K562 (cell line): ENCODE data around the gene NTNG1. TPM values are rescaled to one million over a fixed set of nuclear protein-coding genes. Genes with fewer than 3 reads are reported as not detected.

ENCODE experiments used
- ATAC-seq: fragments of 200-7000 bp; cut with Tn5 transposase; 3 replicates; pipeline ENCODE4 v1.9.1; 2020; ENCODE audit warnings: moderate library complexity
- BruUV-seq: library from RNA; stranded (reverse); fragments of 400-500 nt; replicated peaks from 2 replicates; lab custom pipeline; 2021; lab: Mats Ljungman, UMichigan
- CTCF ChIA-PET: fragments of 300-600 bp; formaldehyde crosslinking; extraction: SDS; loops from one replicate; lab custom pipeline; 2021; ENCODE audit warnings: low intra/inter-chr PET ratio; lab: Yijun Ruan, JAX
- POLR2A ChIA-PET: fragments of 300-600, 350-650 bp; sonication (Branson Sonifier 250); formaldehyde crosslinking; extraction: SDS; loops from one replicate; lab custom pipeline; 2021; ENCODE audit warnings: antibody characterized with exemption, inconsistent platforms; lab: Yijun Ruan, JAX
- DNase-seq, 4 experiments: peaks; one replicate each; pipeline versions ENCODE4 v3.0.0 to v3.0.0-alpha.2; 2011 to 2018; ENCODE audit warnings: low spot score in 3 of 4, mixed read lengths in 3 of 4; ENCODE audit errors: extremely low read depth in 1 of 4
- FAIRE-seq: peaks from 2 replicates; lab custom pipeline; 2011; peaks lifted over from hg19 to GRCh38; lab: Jason Lieb, UNC
- H2AFZ ChIP-seq: 2 replicates; pipeline ENCODE4 v1.6.0; 2011; ENCODE audit warnings: low read depth, low read length, control low read depth, inconsistent platforms
- H3K27ac ChIP-seq: fragments of 200-600 bp; 3 replicates; pipeline ENCODE4 v1.8.0; 2011; ENCODE audit warnings: low read depth, mild to moderate bottlenecking, control low read depth, inconsistent platforms, low read length, moderate library complexity, mixed read lengths; ENCODE audit errors: extremely low read depth
- H3K27me3 ChIP-seq, 2 experiments: fragments of 300-600 bp in 1 of 2; 2 replicates in 1 of 2; 3 replicates in 1 of 2; pipeline versions ENCODE4 v1.6.0 to v1.8.0; 2011; ENCODE audit warnings: inconsistent platforms in 2 of 2, low read length in 2 of 2, mild to moderate bottlenecking in 1 of 2, mixed read lengths in 1 of 2, moderate library complexity in 1 of 2; ENCODE audit not compliant: control insufficient read depth in 2 of 2, insufficient read depth in 2 of 2
- H3K36me3 ChIP-seq: fragments of 300-600 bp; 3 replicates; pipeline ENCODE4 v1.8.0; 2011; ENCODE audit warnings: mild to moderate bottlenecking, low read length, inconsistent platforms; ENCODE audit not compliant: control insufficient read depth, insufficient read depth
- H3K4me1 ChIP-seq, 2 experiments: fragments of 200-600 bp in 1 of 2; replicated peaks in 1 of 2; 2 replicates in 1 of 2; 3 replicates in 1 of 2; pipeline versions ENCODE4 v1.5.1 to v1.8.0; 2011; ENCODE audit warnings: inconsistent platforms in 2 of 2, low read length in 2 of 2, mild to moderate bottlenecking in 1 of 2, mixed read lengths in 1 of 2, moderate library complexity in 1 of 2; ENCODE audit not compliant: control insufficient read depth in 2 of 2, insufficient read depth in 2 of 2
- H3K4me2 ChIP-seq: 2 replicates; pipeline ENCODE4 v1.6.1; 2011; ENCODE audit warnings: low read length, control low read depth, inconsistent platforms, mixed read lengths; ENCODE audit not compliant: insufficient read depth
- H3K4me3 ChIP-seq: fragments of 200-600 bp; sonication (generic), shearing (Covaris generic); 2 replicates; pipeline ENCODE4 v1.5.1; 2016; ENCODE audit warnings: control low read depth, inconsistent platforms
- H3K79me2 ChIP-seq: fragments of 200-600 bp; 3 replicates; pipeline ENCODE4 v1.8.0; 2011; ENCODE audit warnings: low read length, inconsistent platforms; ENCODE audit not compliant: control insufficient read depth, insufficient read depth
- H3K9ac ChIP-seq, 2 experiments: 2 replicates each; pipeline versions ENCODE4 v1.6.0 to v1.6.1; 2011; ENCODE audit warnings: low read depth in 2 of 2, low read length in 2 of 2, control low read depth in 1 of 2, inconsistent platforms in 1 of 2, mild to moderate bottlenecking in 1 of 2, mixed read lengths in 1 of 2; ENCODE audit not compliant: insufficient read depth in 1 of 2
- H3K9me1 ChIP-seq: one replicate; pipeline ENCODE4 v1.6.0; 2011; ENCODE audit warnings: inconsistent platforms, mild to moderate bottlenecking, low read length, moderate library complexity; ENCODE audit not compliant: control insufficient read depth, insufficient read depth
- H3K9me3 ChIP-seq: replicated peaks from 2 replicates; pipeline ENCODE4 v1.5.1; 2011; ENCODE audit warnings: low read depth, low read length, inconsistent platforms; ENCODE audit not compliant: control insufficient read depth, insufficient read depth
- H4K20me1 ChIP-seq: replicated peaks from 2 replicates; pipeline ENCODE4 v1.6.1; 2011; ENCODE audit warnings: low read length, inconsistent platforms, mixed read lengths; ENCODE audit not compliant: control insufficient read depth, insufficient read depth
- CHD1 ChIP-seq: fragments of 200-600 bp; sonication (generic); IDR thresholded peaks from one replicate; pipeline ENCODE4 v1.6.1; 2012; ENCODE audit warnings: mild to moderate bottlenecking, moderate library complexity, low read length, inconsistent platforms
- ZBTB11 ChIP-seq, 3 experiments: fragments of 200-800 bp in 1 of 3; fragments of 250-450 bp in 1 of 3; fragments of 450-650 bp in 1 of 3; sonication (Bioruptor Pico) in 1 of 3; sonication (Bioruptor generic) in 1 of 3; formaldehyde crosslinking in 1 of 3; IDR thresholded peaks; 2 replicates each; pipeline versions ENCODE4 v1.6.1 to v1.8.0; 2016 to 2022; ENCODE audit warnings: mild to moderate bottlenecking in 2 of 3, missing genetic modification characterization in 2 of 3, missing compliant biosample characterization in 1 of 3, moderate library complexity in 1 of 3
- WGBS: fragments of 100-300 bp; shearing (Covaris generic); methylation state at CpG from one replicate; pipeline ENCODE4 v1.1.6; 2016; ENCODE audit warnings: low coverage, mixed read lengths; ENCODE audit not compliant: insufficient coverage; ENCODE audit errors: missing lambda C conversion rate; 5-methylcytosine and 5-hydroxymethylcytosine counted together
- in situ Hi-C: fragments of 300-500 bp; cut with MboI; formaldehyde crosslinking; loops from 4 replicates; pipeline ENCODE4 v1.15.0; 2018; ENCODE audit warnings: inconsistent platforms, mixed read lengths
- intact Hi-C: fragments of 100-400 bp; cut with micrococcal nuclease; formaldehyde crosslinking; loops from 2 replicates; pipeline ENCODE4 v1.14.2; 2022
- polyA plus RNA-seq, 8 experiments: library from polyadenylated mRNA; depleted of rRNA in 4 of 8; stranded (reverse) in 5 of 8; unstranded in 3 of 8; fragments of >200 nt; fragmentation: Nextera tagmentation in 2 of 8; fragmentation: Illumina TruSeq in 1 of 8; extraction: Ambion mirVana in 2 of 8; extraction: Trizol in 1 of 8; gene quantifications; 2 replicates each; pipeline versions ENCODE4 v1.2.1 to v1.2.3, GENCODE V29; 2011 to 2014; ENCODE audit warnings: inconsistent platforms in 1 of 8, missing spikeins in 1 of 8
- total RNA-seq, 7 experiments: library from RNA; depleted of rRNA in 6 of 7; stranded (reverse); fragments of >200 nt in 6 of 7; fragmentation: Illumina TruSeq in 2 of 7; extraction: Trizol in 2 of 7; gene quantifications; 2 replicates each; pipeline versions ENCODE4 v1.2.1 to v1.2.3, GENCODE V29; 2011 to 2021; ENCODE audit warnings: low replicate concordance in 1 of 7

NTNG1 gene
- total and polyA plus RNA-seq, 9 of the 15 experiments (the other 6 are each of a cell fraction or from before 2014, with no cell fraction given): not detected

- TF ChIP-seq ZBTB11 (CRISPR knock-in tag; IDR thresholded peaks at IDR 0.05) (peak in 1 of 3 experiments; percentile 34; a peak in 1 of 6 replicates), CHD1 (no peak)
- Histone ChIP-seq H2AFZ (no peak overlapping the region), H3K4me3 (no peak overlapping the region), H4K20me1 (no peaks in the 10 kb centered on the region), H3K27ac (no peak overlapping the region), H3K27me3 (no peaks in the 10 kb centered on the region), H3K9me1 (no peaks in the 10 kb centered on the region), H3K4me2 (no peak overlapping the region), H3K36me3 (no peaks in the 10 kb centered on the region), H3K9me3 (no peaks in the 10 kb centered on the region), H3K4me1 (no peaks in the 10 kb centered on the region), H3K79me2 (no peaks in the 10 kb centered on the region), H3K9ac (no peak overlapping the region)
- WGBS: 0% methylated on average over 3 of the region's 3 CpGs
- ATAC-seq (no peak), FAIRE-seq (no peak), DNase-seq (no peak)
- ChIA-PET CTCF (no interaction called here), POLR2A (no interaction called here)
- intact Hi-C loops (no loop called here), in situ Hi-C loops (no loop called here)
- no TSS peak for BruUV-seq
These were observed 126.7 kb downstream of the NTNG1 start for GRCh38 chr1:107267489-107267888.
